SK-N-SH treated with all-trans-retinoic acid at 6 μM for 48 hours (cell line): ENCODE measurements around the gene ZNF385C.

Experiments
- ATAC-seq: fragments of 200-7000 bp; cut with Tn5 transposase; 3 replicates; pipeline ENCODE4 v1.9.1; 2020; ENCODE audit warnings: mild to moderate bottlenecking, moderate library complexity
- ARNTL ChIP-seq: fragments of 450-650 bp; formaldehyde crosslinking; IDR thresholded peaks from 2 replicates; pipeline ENCODE4 v1.5.0; 2020; ENCODE audit warnings: low read depth, mild to moderate bottlenecking, moderate library complexity, borderline replicate concordance
- CSDC2 ChIP-seq: fragments of 250-450 bp; sonication (Bioruptor Pico); IDR thresholded peaks from 2 replicates; pipeline ENCODE4 v1.5.0; 2020; ENCODE audit warnings: mild to moderate bottlenecking, moderate library complexity
- ESRRG ChIP-seq: fragments of 250-450 bp; sonication (Bioruptor Pico); IDR thresholded peaks from 2 replicates; pipeline ENCODE4 v1.6.1; 2021; ENCODE audit warnings: mild to moderate bottlenecking
- GLIS3 ChIP-seq: fragments of 250-450 bp; sonication (Bioruptor Pico); IDR thresholded peaks from 2 replicates; pipeline ENCODE4 v1.5.0; 2020; ENCODE audit warnings: mild to moderate bottlenecking, moderate library complexity
- ISL1 ChIP-seq: fragments of 250-450 bp; sonication (Bioruptor Pico); IDR thresholded peaks from 2 replicates; pipeline ENCODE4 v2.1.2; 2022; ENCODE audit warnings: mild to moderate bottlenecking, moderate library complexity
- PPARA ChIP-seq: fragments of 250-450 bp; sonication (Bioruptor Pico); IDR thresholded peaks from 2 replicates; pipeline ENCODE4 v1.5.0; 2020; ENCODE audit warnings: mild to moderate bottlenecking, borderline replicate concordance
- RARB ChIP-seq: fragments of 250-450 bp; sonication (Bioruptor Pico); IDR thresholded peaks from 2 replicates; pipeline ENCODE4 v1.8.0; 2021; ENCODE audit warnings: mild to moderate bottlenecking, moderate library complexity
- SNAI2 ChIP-seq: fragments of 250-450 bp; sonication (Bioruptor Pico); IDR thresholded peaks from 2 replicates; pipeline ENCODE4 v1.5.0; 2020; ENCODE audit warnings: mild to moderate bottlenecking, moderate library complexity
- TCF4 ChIP-seq: fragments of 250-450 bp; sonication (Bioruptor Pico); IDR thresholded peaks from 2 replicates; pipeline ENCODE4 v1.8.0; 2021; ENCODE audit warnings: mild to moderate bottlenecking, moderate library complexity, borderline replicate concordance
- TOX ChIP-seq: fragments of 250-450 bp; sonication (Bioruptor Pico); IDR thresholded peaks from 2 replicates; pipeline ENCODE4 v1.8.0; 2021; ENCODE audit warnings: mild to moderate bottlenecking, moderate library complexity, borderline replicate concordance
- ZFP3 ChIP-seq: fragments of 250-450 bp; sonication (Bioruptor Pico); IDR thresholded peaks from 2 replicates; pipeline ENCODE4 v1.5.0; 2020; ENCODE audit warnings: mild to moderate bottlenecking, moderate library complexity
- ZFP30 ChIP-seq: fragments of 450-650 bp; formaldehyde crosslinking; IDR thresholded peaks from 2 replicates; pipeline ENCODE4 v1.5.0; 2022; ENCODE audit warnings: mild to moderate bottlenecking, moderate library complexity
- ZNF565 ChIP-seq: fragments of 450-650 bp; formaldehyde crosslinking; conservative IDR thresholded peaks from 2 replicates; pipeline ENCODE4 v1.5.0; 2020; ENCODE audit warnings: low read depth, mild to moderate bottlenecking, moderate library complexity
- ZNF70 ChIP-seq: fragments of 450-650 bp; formaldehyde crosslinking; IDR thresholded peaks from 2 replicates; pipeline ENCODE4 v1.5.0; 2020; ENCODE audit warnings: mild to moderate bottlenecking, moderate library complexity
- TF ChIP-seq, protein P1 (sequence below): fragments of 250-450 bp; sonication (Bioruptor Pico); IDR thresholded peaks from 2 replicates; pipeline ENCODE4 v1.5.1; 2020; ENCODE audit warnings: low read depth, mild to moderate bottlenecking, moderate library complexity
- TF ChIP-seq, protein P2 (sequence below): fragments of 250-450 bp; sonication (Bioruptor Pico); IDR thresholded peaks from 2 replicates; pipeline ENCODE4 v1.8.0; 2021; ENCODE audit warnings: low read depth, mild to moderate bottlenecking, moderate library complexity, borderline replicate concordance
- TF ChIP-seq, protein P3 (sequence below): fragments of 250-450 bp; sonication (Bioruptor Pico); IDR thresholded peaks from 2 replicates; pipeline ENCODE4 v1.5.0; 2020; ENCODE audit warnings: mild to moderate bottlenecking, moderate library complexity

The ZNF385C gene

DNA sequence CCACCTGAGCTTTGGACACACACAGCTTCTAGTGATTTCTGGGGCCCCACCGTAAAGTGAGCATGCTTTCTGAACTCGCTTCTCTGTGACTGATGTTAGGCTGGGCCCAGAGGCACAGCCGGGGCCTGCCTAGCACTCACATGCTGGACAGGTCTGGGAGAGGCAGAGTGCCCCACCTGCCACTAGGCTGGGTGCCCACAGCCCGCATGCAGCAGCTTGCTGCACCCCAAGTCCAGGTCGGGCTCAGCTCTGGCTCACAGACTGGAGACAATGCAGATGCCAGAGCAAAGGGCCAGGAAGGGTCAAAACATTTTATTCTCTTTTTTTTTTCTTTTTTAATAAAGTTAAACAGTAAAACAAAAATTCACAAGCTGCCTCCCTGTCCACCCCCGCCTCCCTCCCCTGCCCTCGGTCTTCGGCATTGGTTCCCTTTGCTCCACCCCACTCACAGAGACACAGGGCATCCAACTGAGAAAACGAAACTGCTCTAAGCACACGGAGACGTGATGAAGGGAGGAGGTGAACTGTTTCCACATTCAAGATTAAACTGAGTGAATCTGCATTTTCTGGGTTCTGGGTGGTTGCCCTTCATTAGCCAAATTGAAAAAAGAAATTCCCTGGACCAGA lies 122.0 kb downstream of the ZNF385C start:
- TF ChIP-seq TOX (CRISPR knock-in tag) (no peak), PPARA (CRISPR knock-in tag) (no peak), ZFP30 (CRISPR knock-in tag) (no peak), RARB (no peak), SNAI2 (CRISPR knock-in tag) (no peak), ESRRG (CRISPR knock-in tag) (no peak), CSDC2 (CRISPR knock-in tag) (no peak), ZFP3 (CRISPR knock-in tag) (no peak), ISL1 (no peak), ARNTL (no peak), TCF4 (no peak), ZNF70 (CRISPR knock-in tag) (no peak), ZNF565 (CRISPR knock-in tag) (no peak), GLIS3 (CRISPR knock-in tag) (no peak)
- TF ChIP-seq, protein P1, sequence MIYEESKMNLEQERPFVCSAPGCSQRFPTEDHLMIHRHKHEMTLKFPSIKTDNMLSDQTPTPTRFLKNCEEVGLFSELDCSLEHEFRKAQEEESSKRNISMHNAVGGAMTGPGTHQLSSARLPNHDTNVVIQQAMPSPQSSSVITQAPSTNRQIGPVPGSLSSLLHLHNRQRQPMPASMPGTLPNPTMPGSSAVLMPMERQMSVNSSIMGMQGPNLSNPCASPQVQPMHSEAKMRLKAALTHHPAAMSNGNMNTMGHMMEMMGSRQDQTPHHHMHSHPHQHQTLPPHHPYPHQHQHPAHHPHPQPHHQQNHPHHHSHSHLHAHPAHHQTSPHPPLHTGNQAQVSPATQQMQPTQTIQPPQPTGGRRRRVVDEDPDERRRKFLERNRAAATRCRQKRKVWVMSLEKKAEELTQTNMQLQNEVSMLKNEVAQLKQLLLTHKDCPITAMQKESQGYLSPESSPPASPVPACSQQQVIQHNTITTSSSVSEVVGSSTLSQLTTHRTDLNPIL (CRISPR knock-in tag), result no peak
- TF ChIP-seq, protein P2, sequence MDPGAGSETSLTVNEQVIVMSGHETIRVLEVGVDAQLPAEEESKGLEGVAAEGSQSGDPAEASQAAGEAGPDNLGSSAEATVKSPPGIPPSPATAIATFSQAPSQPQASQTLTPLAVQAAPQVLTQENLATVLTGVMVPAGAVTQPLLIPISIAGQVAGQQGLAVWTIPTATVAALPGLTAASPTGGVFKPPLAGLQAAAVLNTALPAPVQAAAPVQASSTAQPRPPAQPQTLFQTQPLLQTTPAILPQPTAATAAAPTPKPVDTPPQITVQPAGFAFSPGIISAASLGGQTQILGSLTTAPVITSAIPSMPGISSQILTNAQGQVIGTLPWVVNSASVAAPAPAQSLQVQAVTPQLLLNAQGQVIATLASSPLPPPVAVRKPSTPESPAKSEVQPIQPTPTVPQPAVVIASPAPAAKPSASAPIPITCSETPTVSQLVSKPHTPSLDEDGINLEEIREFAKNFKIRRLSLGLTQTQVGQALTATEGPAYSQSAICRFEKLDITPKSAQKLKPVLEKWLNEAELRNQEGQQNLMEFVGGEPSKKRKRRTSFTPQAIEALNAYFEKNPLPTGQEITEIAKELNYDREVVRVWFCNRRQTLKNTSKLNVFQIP (CRISPR knock-in tag), result no peak
- TF ChIP-seq, protein P3, sequence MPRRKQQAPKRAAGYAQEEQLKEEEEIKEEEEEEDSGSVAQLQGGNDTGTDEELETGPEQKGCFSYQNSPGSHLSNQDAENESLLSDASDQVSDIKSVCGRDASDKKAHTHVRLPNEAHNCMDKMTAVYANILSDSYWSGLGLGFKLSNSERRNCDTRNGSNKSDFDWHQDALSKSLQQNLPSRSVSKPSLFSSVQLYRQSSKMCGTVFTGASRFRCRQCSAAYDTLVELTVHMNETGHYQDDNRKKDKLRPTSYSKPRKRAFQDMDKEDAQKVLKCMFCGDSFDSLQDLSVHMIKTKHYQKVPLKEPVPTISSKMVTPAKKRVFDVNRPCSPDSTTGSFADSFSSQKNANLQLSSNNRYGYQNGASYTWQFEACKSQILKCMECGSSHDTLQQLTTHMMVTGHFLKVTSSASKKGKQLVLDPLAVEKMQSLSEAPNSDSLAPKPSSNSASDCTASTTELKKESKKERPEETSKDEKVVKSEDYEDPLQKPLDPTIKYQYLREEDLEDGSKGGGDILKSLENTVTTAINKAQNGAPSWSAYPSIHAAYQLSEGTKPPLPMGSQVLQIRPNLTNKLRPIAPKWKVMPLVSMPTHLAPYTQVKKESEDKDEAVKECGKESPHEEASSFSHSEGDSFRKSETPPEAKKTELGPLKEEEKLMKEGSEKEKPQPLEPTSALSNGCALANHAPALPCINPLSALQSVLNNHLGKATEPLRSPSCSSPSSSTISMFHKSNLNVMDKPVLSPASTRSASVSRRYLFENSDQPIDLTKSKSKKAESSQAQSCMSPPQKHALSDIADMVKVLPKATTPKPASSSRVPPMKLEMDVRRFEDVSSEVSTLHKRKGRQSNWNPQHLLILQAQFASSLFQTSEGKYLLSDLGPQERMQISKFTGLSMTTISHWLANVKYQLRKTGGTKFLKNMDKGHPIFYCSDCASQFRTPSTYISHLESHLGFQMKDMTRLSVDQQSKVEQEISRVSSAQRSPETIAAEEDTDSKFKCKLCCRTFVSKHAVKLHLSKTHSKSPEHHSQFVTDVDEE (CRISPR knock-in tag), result no peak
- no peak for ATAC-seq
